A549 (cell line): ENCODE measurements around the gene TNIK. TPM values are rescaled to one million over a fixed set of nuclear protein-coding genes. Genes with fewer than 3 reads are reported as not detected.

Experiments
- ATAC-seq, 2 experiments: fragments of 200-7000 bp in 1 of 2; fragments of >200 bp in 1 of 2; cut with Nextera tagmentation in 1 of 2; cut with Tn5 transposase in 1 of 2; 3 replicates each; pipeline versions ENCODE4 v1.8.0 to v1.9.1; 2018 to 2020; ENCODE audit warnings: mild to moderate bottlenecking in 1 of 2, moderate library complexity in 1 of 2
- CTCF ChIA-PET: fragments of 300-600 bp; sonication (Branson Sonifier 250); formaldehyde crosslinking; extraction: SDS; loops from one replicate; lab custom pipeline; 2021; ENCODE audit warnings: antibody characterized with exemption, inconsistent platforms; lab: Yijun Ruan, JAX
- POLR2A ChIA-PET: fragments of 350-600 bp; formaldehyde crosslinking; extraction: SDS; loops from one replicate; lab custom pipeline; 2021; ENCODE audit warnings: antibody characterized with exemption, inconsistent platforms; lab: Yijun Ruan, JAX
- DNase-seq, 2 experiments: peaks; one replicate each; pipeline versions ENCODE4 v3.0.0 to v3.0.0-alpha.2; 2011 to 2016; ENCODE audit warnings: low read depth in 1 of 2, low spot score in 1 of 2
- FAIRE-seq: peaks from 2 replicates; lab custom pipeline; 2011; peaks lifted over from hg19 to GRCh38; lab: Jason Lieb, UNC
- H3K27ac ChIP-seq, 2 experiments: fragments of >200 bp; sonication (Bioruptor Twin); formaldehyde crosslinking; 3 replicates each; pipeline ENCODE4 v1.5.1; 2016 to 2017
- H3K4me1 ChIP-seq: fragments of >200 bp; sonication (Bioruptor Twin); formaldehyde crosslinking; 3 replicates; pipeline ENCODE4 v1.6.1; 2016
- H3K4me2 ChIP-seq: fragments of >200 bp; sonication (Bioruptor Twin); formaldehyde crosslinking; 3 replicates; pipeline ENCODE4 v1.6.1; 2016
- H3K4me3 ChIP-seq: fragments of >200 bp; sonication (Bioruptor Twin); formaldehyde crosslinking; 3 replicates; pipeline ENCODE4 v1.5.1; 2016
- H3K9me3 ChIP-seq: fragments of >200 bp; sonication (Bioruptor Twin); formaldehyde crosslinking; 3 replicates; pipeline ENCODE4 v1.6.1; 2016
- BHLHE40 ChIP-seq: IDR thresholded peaks from 2 replicates; pipeline ENCODE4 v1.6.1; 2012; ENCODE audit warnings: low read depth, low read length, inconsistent platforms
- CHD2 ChIP-seq: fragments of 150-350 bp; IDR thresholded peaks from 2 replicates; pipeline ENCODE4 v1.6.1; 2014; ENCODE audit warnings: low read length; ENCODE audit not compliant: partially characterized antibody
- EHF ChIP-seq: fragments of 250-450 bp; sonication (Bioruptor Pico); IDR thresholded peaks from 2 replicates; pipeline ENCODE4 v1.5.0; 2020; ENCODE audit warnings: mild to moderate bottlenecking
- FOSL2 ChIP-seq, 2 experiments: fragments of 450-650 bp in 1 of 2; fragments of >200 bp in 1 of 2; sonication (Bioruptor Twin) in 1 of 2; formaldehyde crosslinking; IDR thresholded peaks; 2 replicates each; pipeline versions ENCODE4 v1.5.0 to v1.6.1; 2016 to 2020; ENCODE audit warnings: mild to moderate bottlenecking in 1 of 2, moderate library complexity in 1 of 2
- HOXA7 ChIP-seq: fragments of 250-450 bp; sonication (Bioruptor Pico); IDR thresholded peaks from 2 replicates; pipeline ENCODE4 v1.5.0; 2020; ENCODE audit warnings: mild to moderate bottlenecking, moderate library complexity
- HOXB13 ChIP-seq: fragments of 250-450 bp; sonication (Bioruptor Pico); IDR thresholded peaks from 2 replicates; pipeline ENCODE4 v1.5.0; 2020; ENCODE audit warnings: low read depth, mild to moderate bottlenecking, moderate library complexity
- HOXB5 ChIP-seq: fragments of 250-450 bp; sonication (Bioruptor Pico); IDR thresholded peaks from 2 replicates; pipeline ENCODE4 v1.5.0; 2020; ENCODE audit warnings: mild to moderate bottlenecking, moderate library complexity
- JUN ChIP-seq, 2 experiments: fragments of >200 bp; sonication (Bioruptor Twin); formaldehyde crosslinking; IDR thresholded peaks; 2 replicates in 1 of 2; 3 replicates in 1 of 2; pipeline ENCODE4 v1.6.1; 2016 to 2017
- MYC ChIP-seq: IDR thresholded peaks from 2 replicates; pipeline ENCODE4 v1.6.1; 2012; ENCODE audit warnings: mild to moderate bottlenecking, inconsistent platforms, low read length, improper control_type of control experiment, borderline replicate concordance
- NFE2L2 ChIP-seq: fragments of 150-350 bp; conservative IDR thresholded peaks from 2 replicates; pipeline ENCODE4 v1.6.1; 2014; ENCODE audit warnings: low read length
- NR3C1 ChIP-seq: fragments of >200 bp; sonication (Bioruptor Twin); formaldehyde crosslinking; IDR thresholded peaks from 3 replicates; pipeline ENCODE4 v1.6.1; 2017
- POLR2AphosphoS2 ChIP-seq: conservative IDR thresholded peaks from 2 replicates; pipeline ENCODE4 v1.6.1; 2012; ENCODE audit warnings: low read length, improper control_type of control experiment, inconsistent platforms
- RAD21 ChIP-seq, 2 experiments: fragments of >200 bp in 1 of 2; sonication (Bioruptor Twin) in 1 of 2; formaldehyde crosslinking in 1 of 2; IDR thresholded peaks in 1 of 2; conservative IDR thresholded peaks in 1 of 2; 2 replicates in 1 of 2; 3 replicates in 1 of 2; pipeline ENCODE4 v1.6.1; 2012 to 2018; ENCODE audit warnings: inconsistent platforms in 1 of 2
- RNF2 ChIP-seq: fragments of 200-600 bp; sonication (generic); IDR thresholded peaks from 2 replicates; pipeline ENCODE4 v1.6.1; 2016; ENCODE audit warnings: low read depth, mild to moderate bottlenecking, antibody characterized with exemption, moderate library complexity, borderline replicate concordance
- SMC3 ChIP-seq: fragments of >200 bp; sonication (Bioruptor Twin); formaldehyde crosslinking; IDR thresholded peaks from 3 replicates; pipeline ENCODE4 v1.6.1; 2018; ENCODE audit warnings: inconsistent platforms
- TP53 ChIP-seq: fragments of 250-450 bp; sonication (Bioruptor Pico); IDR thresholded peaks from 2 replicates; pipeline ENCODE4 v1.5.0; 2021; ENCODE audit warnings: mild to moderate bottlenecking, moderate library complexity
- ZSCAN20 ChIP-seq: fragments of 250-450 bp; sonication (Bioruptor Pico); IDR thresholded peaks from 2 replicates; pipeline ENCODE4 v1.8.0; 2022; ENCODE audit warnings: mild to moderate bottlenecking, moderate library complexity
- WGBS: methylation state at CpG from one replicate; pipeline ENCODE4 v1.1.6; 2017; ENCODE audit errors: missing lambda C conversion rate; 5-methylcytosine and 5-hydroxymethylcytosine counted together
- polyA plus RNA-seq, 4 experiments: library from polyadenylated mRNA; depleted of rRNA in 3 of 4; stranded (reverse); fragments of >200 nt; fragmentation: RNase III in 1 of 4; extraction: RNeasy Plus Mini Kit Qiagen cat#74134 plus additional on column Dnase treatment in 1 of 4; gene quantifications; 2 replicates in 3 of 4; 3 replicates in 1 of 4; pipeline ENCODE4 v1.2.3, GENCODE V29; 2011 to 2017
- TF ChIP-seq, protein P1 (sequence below): fragments of >200 bp; sonication (Bioruptor Twin); formaldehyde crosslinking; IDR thresholded peaks from 3 replicates; pipeline ENCODE4 v1.6.1; 2016
- TF ChIP-seq, protein P2 (sequence below): fragments of 250-450 bp; sonication (Bioruptor Pico); IDR thresholded peaks from 2 replicates; pipeline ENCODE4 v1.5.0; 2020; ENCODE audit warnings: low read depth, mild to moderate bottlenecking, moderate library complexity
- TF ChIP-seq, protein P3 (sequence below): IDR thresholded peaks from 2 replicates; pipeline ENCODE4 v1.6.1; 2012; ENCODE audit warnings: low read depth, borderline replicate concordance

The TNIK gene
- polyA plus RNA-seq, 2 of the 4 experiments (the other 2 are of a cell fraction), result 1.6 to 1.8 TPM

DNA sequence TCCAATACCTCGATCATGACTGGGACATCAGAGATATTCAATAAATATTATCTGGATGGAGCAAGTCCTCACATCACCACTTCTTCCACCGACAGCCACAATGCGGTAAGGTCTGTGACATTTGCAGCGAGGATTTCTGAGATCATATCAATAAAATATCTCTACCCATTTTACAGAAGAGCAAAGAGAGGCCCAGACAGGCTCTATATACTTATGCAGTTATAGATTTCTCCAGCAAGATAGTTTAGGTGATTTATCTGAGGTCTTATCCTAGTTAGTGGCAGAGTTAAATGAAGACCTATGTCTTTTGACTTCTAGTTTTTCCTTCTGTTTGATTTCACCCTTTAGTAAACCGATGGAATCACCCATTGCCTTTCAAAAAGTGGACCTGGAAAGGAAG, 81.6 kb downstream of the TNIK start:
- Histone ChIP-seq H3K4me1 (peaks cover 11% of the 10 kb centered on the region; the same call in 2 of the 3 replicates), H3K9me3 (no peaks in the 10 kb centered on the region), H3K27ac (no peak overlapping the region), H3K4me3 (no peak overlapping the region), H3K4me2 (no peak overlapping the region)
- FAIRE-seq (no peak), DNase-seq (no peak), ATAC-seq (no peak)
- TF ChIP-seq NFE2L2, result no peak
- TF ChIP-seq, protein P1, sequence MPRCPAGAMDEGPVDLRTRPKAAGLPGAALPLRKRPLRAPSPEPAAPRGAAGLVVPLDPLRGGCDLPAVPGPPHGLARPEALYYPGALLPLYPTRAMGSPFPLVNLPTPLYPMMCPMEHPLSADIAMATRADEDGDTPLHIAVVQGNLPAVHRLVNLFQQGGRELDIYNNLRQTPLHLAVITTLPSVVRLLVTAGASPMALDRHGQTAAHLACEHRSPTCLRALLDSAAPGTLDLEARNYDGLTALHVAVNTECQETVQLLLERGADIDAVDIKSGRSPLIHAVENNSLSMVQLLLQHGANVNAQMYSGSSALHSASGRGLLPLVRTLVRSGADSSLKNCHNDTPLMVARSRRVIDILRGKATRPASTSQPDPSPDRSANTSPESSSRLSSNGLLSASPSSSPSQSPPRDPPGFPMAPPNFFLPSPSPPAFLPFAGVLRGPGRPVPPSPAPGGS, result no peak
- no peak for TF ChIP-seq EHF (CRISPR knock-in tag)
- no peak for TF ChIP-seq HOXB5
- TF ChIP-seq HOXB13, result no peak
- no peak for TF ChIP-seq HOXA7
- TF ChIP-seq CHD2, result no peak
- no peak for TF ChIP-seq JUN (IDR thresholded peaks at IDR 0.05)
- no peak for TF ChIP-seq RAD21 (conservative IDR thresholded peaks at IDR 0.05 in 1 of 2, IDR thresholded peaks at IDR 0.05 in 1 of 2)
- no peak for TF ChIP-seq TP53 (CRISPR knock-in tag)
- TF ChIP-seq, protein P2, sequence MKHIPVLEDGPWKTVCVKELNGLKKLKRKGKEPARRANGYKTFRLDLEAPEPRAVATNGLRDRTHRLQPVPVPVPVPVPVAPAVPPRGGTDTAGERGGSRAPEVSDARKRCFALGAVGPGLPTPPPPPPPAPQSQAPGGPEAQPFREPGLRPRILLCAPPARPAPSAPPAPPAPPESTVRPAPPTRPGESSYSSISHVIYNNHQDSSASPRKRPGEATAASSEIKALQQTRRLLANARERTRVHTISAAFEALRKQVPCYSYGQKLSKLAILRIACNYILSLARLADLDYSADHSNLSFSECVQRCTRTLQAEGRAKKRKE (CRISPR knock-in tag), result no peak
- ChIA-PET POLR2A (no interaction called here), CTCF (no interaction called here)
- 79% methylated on average over 5 of the region's 5 CpGs for WGBS

DNA sequence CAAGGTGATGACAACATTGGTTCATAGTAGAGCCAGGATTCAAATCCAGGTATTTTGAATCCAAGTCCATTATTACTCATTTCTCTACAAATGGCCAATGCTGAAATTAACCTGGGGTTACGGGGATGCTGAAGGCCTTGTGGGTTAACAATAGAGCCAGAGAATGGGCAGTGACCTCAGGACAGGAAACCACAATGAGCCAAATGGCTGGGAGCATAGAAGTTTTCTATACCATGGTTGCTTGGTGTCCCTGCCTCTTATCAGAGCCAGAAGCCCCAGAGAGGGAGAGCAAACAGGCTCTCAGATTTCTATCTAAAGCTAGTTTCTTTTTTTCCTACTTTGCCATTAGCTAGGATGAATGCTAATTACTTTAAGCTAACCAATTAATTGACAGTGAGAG, 82.3 kb downstream of the TNIK start:
- no peak for FAIRE-seq
- H3K9me3 ChIP-seq, result no peaks in the 10 kb centered on the region
- H3K4me2 ChIP-seq, result no peak overlapping the region
- ChIA-PET CTCF (no interaction called here), POLR2A (no interaction called here)
- no peak for DNase-seq
- TF ChIP-seq SMC3, result no peak
- no peak for TF ChIP-seq NR3C1
- no peak overlapping the region for H3K4me3 ChIP-seq
- no peak for ATAC-seq
- WGBS, result 60% methylated on average over 1 of the region's 1 CpG
- H3K4me1 ChIP-seq, result peaks cover 11% of the 10 kb centered on the region; the same call in 2 of the 3 replicates
- no peak overlapping the region for H3K27ac ChIP-seq

DNA sequence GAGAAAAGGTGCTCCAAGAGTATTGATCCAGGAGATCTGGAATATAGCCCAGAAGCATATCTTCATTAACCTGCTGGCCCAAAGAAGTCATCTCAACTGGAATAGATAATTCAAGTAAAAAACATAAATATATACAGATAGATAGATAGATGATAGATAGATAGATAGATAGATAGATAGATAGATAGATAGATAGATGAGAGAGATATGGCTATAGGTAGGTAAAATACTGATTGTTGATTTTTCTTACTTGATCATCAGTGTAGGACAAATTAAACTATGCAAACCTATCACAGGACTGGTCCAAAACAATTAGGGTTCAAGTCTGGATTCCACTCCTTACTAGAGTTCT, 83.6 kb downstream of the TNIK start:
- Histone ChIP-seq H3K27ac (no peak overlapping the region), H3K9me3 (no peaks in the 10 kb centered on the region), H3K4me1 (peaks cover 11% of the 10 kb centered on the region; the same call in 2 of the 3 replicates), H3K4me3 (no peak overlapping the region)
- TF ChIP-seq POLR2AphosphoS2 (no peak), SMC3 (no peak), FOSL2 (IDR thresholded peaks at IDR 0.05) (no peak), FOSL2 (CRISPR knock-in tag; IDR thresholded peaks at IDR 0.05) (no peak), BHLHE40 (no peak), MYC (no peak), RNF2 (no peak), RAD21 (conservative IDR thresholded peaks at IDR 0.05 in 1 of 2, IDR thresholded peaks at IDR 0.05 in 1 of 2) (no peak), ZSCAN20 (CRISPR knock-in tag) (no peak), JUN (IDR thresholded peaks at IDR 0.05) (no peak)
- TF ChIP-seq, protein P3, sequence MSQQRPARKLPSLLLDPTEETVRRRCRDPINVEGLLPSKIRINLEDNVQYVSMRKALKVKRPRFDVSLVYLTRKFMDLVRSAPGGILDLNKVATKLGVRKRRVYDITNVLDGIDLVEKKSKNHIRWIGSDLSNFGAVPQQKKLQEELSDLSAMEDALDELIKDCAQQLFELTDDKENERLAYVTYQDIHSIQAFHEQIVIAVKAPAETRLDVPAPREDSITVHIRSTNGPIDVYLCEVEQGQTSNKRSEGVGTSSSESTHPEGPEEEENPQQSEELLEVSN, result no peak
- TF ChIP-seq, protein P1, result no peak
- TF ChIP-seq, all 56 proteins: peak for 0
- DNase-seq, result no peak
- no peak for FAIRE-seq
- CTCF ChIA-PET, result no interaction called here
- POLR2A ChIA-PET, result no interaction called here
- ATAC-seq, result no peak
- H3K4me2 ChIP-seq, result no peak overlapping the region
